IMR-90 (cell line): Measurements from ENCODE around the gene RBBP4. TPM values are rescaled to one million over a fixed set of nuclear protein-coding genes. Genes with fewer than 3 reads are reported as not detected.

Experiments
- ATAC-seq: fragments of 200-7000 bp; cut with Tn5 transposase; 2 replicates; pipeline ENCODE4 v1.9.1; 2020; ENCODE audit warnings: low read depth, mild to moderate bottlenecking, moderate library complexity
- BruUV-seq: library from RNA; stranded (reverse); fragments of 400-500 nt; replicated peaks from 2 replicates; lab custom pipeline; 2021; lab: Mats Ljungman, UMichigan
- CTCF ChIA-PET: fragments of 300-600 bp; formaldehyde crosslinking; extraction: SDS; loops from one replicate; lab custom pipeline; 2021; ENCODE audit warnings: antibody characterized with exemption; lab: Yijun Ruan, JAX
- POLR2A ChIA-PET: fragments of 300-600 bp; sonication (Branson Sonifier 250); formaldehyde crosslinking; loops from one replicate; lab custom pipeline; 2022; ENCODE audit warnings: antibody characterized with exemption; ENCODE audit not compliant: unreplicated experiment; lab: Charles Lee
- DNase-seq: peaks from one replicate; pipeline ENCODE4 v3.0.0; 2013
- H2AFZ ChIP-seq: replicated peaks from 2 replicates; pipeline ENCODE3; 2013; ENCODE audit warnings: low read length, mild to moderate bottlenecking; ENCODE audit not compliant: poor library complexity
- H2AK5ac ChIP-seq: 2 replicates; pipeline ENCODE4 v1.6.1; 2013; ENCODE audit warnings: low read depth, low read length, inconsistent platforms
- H2AK9ac ChIP-seq: replicated peaks from 2 replicates; pipeline ENCODE3; 2013; ENCODE audit warnings: mild to moderate bottlenecking, low read depth, low read length, moderate library complexity; ENCODE audit not compliant: poor library complexity
- H2BK120ac ChIP-seq: 2 replicates; pipeline ENCODE4 v1.6.1; 2013; ENCODE audit warnings: low read depth, low read length, inconsistent platforms
- H2BK15ac ChIP-seq: 3 replicates; pipeline ENCODE4 v1.6.1; 2013; ENCODE audit warnings: low read depth, low read length, inconsistent platforms
- H2BK20ac ChIP-seq: 2 replicates; pipeline ENCODE4 v1.6.1; 2013; ENCODE audit warnings: low read depth, mild to moderate bottlenecking, inconsistent platforms, low read length, moderate library complexity
- H2BK5ac ChIP-seq: 2 replicates; pipeline ENCODE4 v1.6.1; 2013; ENCODE audit warnings: mild to moderate bottlenecking, low read depth, low read length, inconsistent platforms; ENCODE audit not compliant: poor library complexity, severe bottlenecking
- H3K14ac ChIP-seq: replicated peaks from 2 replicates; pipeline ENCODE4 v1.6.1; 2013; ENCODE audit warnings: low read depth, low read length, inconsistent platforms
- H3K18ac ChIP-seq: 2 replicates; pipeline ENCODE4 v1.6.1; 2013; ENCODE audit warnings: low read depth, low read length, control low read depth
- H3K23ac ChIP-seq: 2 replicates; pipeline ENCODE4 v1.6.1; 2013; ENCODE audit warnings: low read depth, low read length, inconsistent platforms
- H3K27ac ChIP-seq: 2 replicates; pipeline ENCODE4 v1.5.1; 2013; ENCODE audit warnings: mild to moderate bottlenecking, control low read depth, low read length; ENCODE audit not compliant: insufficient read depth
- H3K27me3 ChIP-seq: 2 replicates; pipeline ENCODE4 v1.6.1; 2013; ENCODE audit warnings: low read length; ENCODE audit not compliant: control insufficient read depth, insufficient read depth
- H3K36me3 ChIP-seq: 2 replicates; pipeline ENCODE4 v1.6.1; 2013; ENCODE audit warnings: low read length, mixed read lengths; ENCODE audit not compliant: control insufficient read depth, insufficient read depth
- H3K4ac ChIP-seq: 2 replicates; pipeline ENCODE4 v1.6.1; 2013; ENCODE audit warnings: low read depth, low read length, inconsistent platforms
- H3K4me1 ChIP-seq: 2 replicates; pipeline ENCODE4 v1.6.1; 2013; ENCODE audit warnings: low read length, mixed read lengths; ENCODE audit not compliant: control insufficient read depth, insufficient read depth
- H3K4me2 ChIP-seq: 2 replicates; pipeline ENCODE4 v1.6.1; 2013; ENCODE audit warnings: low read depth, mild to moderate bottlenecking, control low read depth, low read length, moderate library complexity
- H3K4me3 ChIP-seq: 2 replicates; pipeline ENCODE4 v1.5.1; 2013; ENCODE audit warnings: low read depth, mild to moderate bottlenecking, control low read depth, low read length, moderate library complexity; ENCODE audit not compliant: insufficient read depth
- H3K56ac ChIP-seq: 2 replicates; pipeline ENCODE4 v1.6.1; 2013; ENCODE audit warnings: low read length, inconsistent platforms; ENCODE audit not compliant: insufficient read depth; ENCODE audit errors: extremely low read depth
- H3K79me1 ChIP-seq, 2 experiments: 2 replicates each; pipeline ENCODE4 v1.6.1; 2013; ENCODE audit warnings: low read length in 2 of 2, inconsistent platforms in 1 of 2, low read depth in 1 of 2
- H3K9ac ChIP-seq: 2 replicates; pipeline ENCODE4 v1.6.1; 2013; ENCODE audit warnings: low read depth, low read length, control low read depth
- H3K9me1 ChIP-seq: 2 replicates; pipeline ENCODE4 v1.6.1; 2013; ENCODE audit warnings: low read length, inconsistent platforms; ENCODE audit not compliant: insufficient read depth
- H3K9me3 ChIP-seq: 2 replicates; pipeline ENCODE4 v1.6.1; 2013; ENCODE audit warnings: low read length; ENCODE audit not compliant: control insufficient read depth, insufficient read depth
- H4K20me1 ChIP-seq: 2 replicates; pipeline ENCODE4 v1.6.1; 2013; ENCODE audit warnings: low read length, inconsistent platforms; ENCODE audit not compliant: insufficient read depth
- H4K5ac ChIP-seq: 2 replicates; pipeline ENCODE4 v1.6.1; 2013; ENCODE audit warnings: mild to moderate bottlenecking, low read depth, low read length, control low read depth
- H4K8ac ChIP-seq, 2 experiments: 2 replicates each; pipeline ENCODE4 v1.6.1; 2013; ENCODE audit warnings: low read depth in 2 of 2, low read length in 2 of 2, control low read depth in 1 of 2, inconsistent platforms in 1 of 2
- H4K91ac ChIP-seq: 2 replicates; pipeline ENCODE4 v1.6.1; 2013; ENCODE audit warnings: low read depth, low read length, inconsistent platforms; ENCODE audit not compliant: insufficient read depth
- MXI1 ChIP-seq: IDR thresholded peaks from 2 replicates; pipeline ENCODE4 v1.6.1; 2012; ENCODE audit warnings: low read depth, mild to moderate bottlenecking, low read length, moderate library complexity, borderline replicate concordance
- POLR2A ChIP-seq: IDR thresholded peaks from 2 replicates; pipeline ENCODE4 v1.6.1; 2012; ENCODE audit warnings: mild to moderate bottlenecking, low read depth, low read length
- RAD21 ChIP-seq: IDR thresholded peaks from 2 replicates; pipeline ENCODE4 v1.6.1; 2012; ENCODE audit warnings: low read length, improper control_type of control experiment
- WGBS, 2 experiments: methylation state at CpG; one replicate each; pipeline versions ENCODE4 v1.1.5 to v1.1.7; 2013; ENCODE audit warnings: missing lambda C conversion rate in 2 of 2; ENCODE audit not compliant: insufficient read length in 1 of 2; ENCODE audit errors: extremely low coverage in 2 of 2; 5-methylcytosine and 5-hydroxymethylcytosine counted together
- dilution Hi-C: fragments of 300-500 bp; cut with HindIII; formaldehyde crosslinking; loops from one replicate; pipeline ENCODE4 v1.14.3; 2018; ENCODE audit warnings: low sequenced_read_pairs; ENCODE audit not compliant: unreplicated experiment
- in situ Hi-C: fragments of 300-500 bp; cut with MboI; formaldehyde crosslinking; loops from 3 replicates; pipeline ENCODE4 v1.14.3; 2019; ENCODE audit warnings: low sequenced_read_pairs, inconsistent platforms, mixed read lengths
- intact Hi-C: fragments of 100-400 bp; cut with micrococcal nuclease; formaldehyde crosslinking; loops from 2 replicates; pipeline ENCODE4 v1.10.0; 2022
- polyA plus RNA-seq, 3 experiments: library from polyadenylated mRNA; depleted of rRNA; stranded (reverse); fragments of >200 nt; gene quantifications; 2 replicates each; pipeline ENCODE4 v1.2.3, GENCODE V29; 2012; ENCODE audit warnings: low replicate concordance in 1 of 3
- total RNA-seq: library from RNA; depleted of rRNA; stranded (reverse); fragments of >200 nt; gene quantifications from 2 replicates; pipeline ENCODE4 v1.2.3, GENCODE V29; 2012
- TF ChIP-seq, protein P1 (sequence below): fragments of 150-350 bp; IDR thresholded peaks from 2 replicates; pipeline ENCODE4 v1.6.1; 2017; ENCODE audit warnings: mild to moderate bottlenecking, antibody characterized with exemption, low read length, low read depth

The RBBP4 gene
- total and polyA plus RNA-seq, 2 of the 4 experiments (the other 2 are of a cell fraction), result 82.9 to 161 TPM

DNA sequence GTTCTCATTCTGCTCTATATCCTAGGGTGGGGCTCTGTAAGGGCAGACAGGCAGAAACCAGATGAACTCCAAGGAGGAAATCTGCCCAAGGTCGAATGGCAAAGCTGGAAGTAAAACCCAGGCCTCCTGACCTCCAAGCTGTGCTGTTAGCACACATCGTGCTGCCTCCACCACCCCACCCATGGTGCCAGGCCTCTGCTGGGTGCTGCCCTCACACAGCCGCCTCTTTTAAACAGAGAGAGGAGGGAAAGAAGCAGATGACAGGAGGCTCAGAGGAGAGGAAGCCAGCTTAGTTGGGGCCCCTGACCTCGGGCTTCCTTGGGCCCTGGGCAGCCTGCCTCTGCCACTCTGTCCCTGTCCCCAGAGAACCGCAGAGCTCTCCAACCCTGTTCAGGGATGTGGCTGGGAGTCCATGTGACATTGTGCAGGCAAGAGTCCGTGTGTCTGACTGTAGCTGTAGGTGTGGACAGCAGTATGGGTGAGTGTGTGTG is 50.5 kb downstream of the RBBP4 start:
- peaks cover 3% of the 10 kb centered on the region; the same call in 1 of the 2 replicates for H3K9me3 ChIP-seq
- H3K4me2 ChIP-seq, result peak overlapping the region; percentile 93
- peak overlapping the region; percentile 97 for H2BK120ac ChIP-seq
- peak overlapping the region; percentile 93 for H3K56ac ChIP-seq
- H3K23ac ChIP-seq, result peak overlapping the region; percentile 98
- intact Hi-C loops (loop anchor here (10.0 kb wide), 1 partner anchor 393 kb away; no protein-coding TSS in a partner anchor), dilution Hi-C loops (no loop called here), in situ Hi-C loops (no loop called here)
- 0 out of 2 replicates have a peak, but pooled peaks cover 9% of the 10 kb centered on the region for H3K9me1 ChIP-seq
- peaks cover 15% of the 10 kb centered on the region for H3K4me1 ChIP-seq
- peak overlapping the region; percentile 86 for H2BK20ac ChIP-seq
- H2AK5ac ChIP-seq, result peak overlapping the region; percentile 96
- ChIA-PET CTCF (no interaction called here), POLR2A (interaction anchor here (0.6 kb wide), 1 partner anchor 52 kb away, joined by 4 read pairs; no protein-coding TSS in a partner anchor)
- H3K36me3 ChIP-seq, result peaks cover 2% of the 10 kb centered on the region; the same call in 1 of the 2 replicates
- peaks cover 22 to 34% of the 10 kb centered on the region in 2 experiments for H3K79me1 ChIP-seq
- H4K5ac ChIP-seq, result peak overlapping the region; percentile 89
- DNase-seq (no peak), ATAC-seq (no peak)
- BruUV-seq, result no TSS peak
- H2BK5ac ChIP-seq, result peak overlapping the region; percentile 100
- no peaks in the 10 kb centered on the region for H3K27me3 ChIP-seq
- WGBS, 2 experiments, result 86% methylated on average over 1 of the region's 6 CpGs; no CpG with 5 or more reads in 1 of the 2 experiments
- TF ChIP-seq RAD21 (no peak), MXI1 (peak; percentile 48; the same call in 1 of the 2 replicates), POLR2A (peak; percentile 44; the same call in 1 of the 2 replicates)
- TF ChIP-seq, protein P1, sequence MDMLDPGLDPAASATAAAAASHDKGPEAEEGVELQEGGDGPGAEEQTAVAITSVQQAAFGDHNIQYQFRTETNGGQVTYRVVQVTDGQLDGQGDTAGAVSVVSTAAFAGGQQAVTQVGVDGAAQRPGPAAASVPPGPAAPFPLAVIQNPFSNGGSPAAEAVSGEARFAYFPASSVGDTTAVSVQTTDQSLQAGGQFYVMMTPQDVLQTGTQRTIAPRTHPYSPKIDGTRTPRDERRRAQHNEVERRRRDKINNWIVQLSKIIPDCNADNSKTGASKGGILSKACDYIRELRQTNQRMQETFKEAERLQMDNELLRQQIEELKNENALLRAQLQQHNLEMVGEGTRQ, result no peak
- peak overlapping the region; percentile 98 for H3K14ac ChIP-seq
- peak overlapping the region; percentile 100 for H3K4ac ChIP-seq
- H4K8ac ChIP-seq, result peak overlapping the region; percentile 71 to 86
- peak overlapping the region; percentile 86 for H3K18ac ChIP-seq
- H4K20me1 ChIP-seq, result no peaks in the 10 kb centered on the region; the same call in 1 of the 2 replicates
- H3K9ac ChIP-seq, result peak overlapping the region; percentile 95
- peak overlapping the region; percentile 60 for H2AFZ ChIP-seq
- H2AK9ac ChIP-seq, result peak overlapping the region; percentile 94
- peak overlapping the region; percentile 77 for H3K4me3 ChIP-seq
- H3K27ac ChIP-seq, result peak overlapping the region; percentile 90
- peak overlapping the region; percentile 54; the same call in 2 of the 3 replicates for H2BK15ac ChIP-seq
- peak overlapping the region; percentile 99 for H4K91ac ChIP-seq
